HG02884 (cell line): Measurements from ENCODE around the gene ACSS2.

Experiments used
- ATAC-seq: cut with Tn5 transposase; IDR thresholded peaks from one replicate; pipeline ENCODE4 v1.9.1; 2021; ENCODE audit warnings: mild to moderate bottlenecking, moderate library complexity; ENCODE audit not compliant: unreplicated experiment

The ACSS2 gene

DNA sequence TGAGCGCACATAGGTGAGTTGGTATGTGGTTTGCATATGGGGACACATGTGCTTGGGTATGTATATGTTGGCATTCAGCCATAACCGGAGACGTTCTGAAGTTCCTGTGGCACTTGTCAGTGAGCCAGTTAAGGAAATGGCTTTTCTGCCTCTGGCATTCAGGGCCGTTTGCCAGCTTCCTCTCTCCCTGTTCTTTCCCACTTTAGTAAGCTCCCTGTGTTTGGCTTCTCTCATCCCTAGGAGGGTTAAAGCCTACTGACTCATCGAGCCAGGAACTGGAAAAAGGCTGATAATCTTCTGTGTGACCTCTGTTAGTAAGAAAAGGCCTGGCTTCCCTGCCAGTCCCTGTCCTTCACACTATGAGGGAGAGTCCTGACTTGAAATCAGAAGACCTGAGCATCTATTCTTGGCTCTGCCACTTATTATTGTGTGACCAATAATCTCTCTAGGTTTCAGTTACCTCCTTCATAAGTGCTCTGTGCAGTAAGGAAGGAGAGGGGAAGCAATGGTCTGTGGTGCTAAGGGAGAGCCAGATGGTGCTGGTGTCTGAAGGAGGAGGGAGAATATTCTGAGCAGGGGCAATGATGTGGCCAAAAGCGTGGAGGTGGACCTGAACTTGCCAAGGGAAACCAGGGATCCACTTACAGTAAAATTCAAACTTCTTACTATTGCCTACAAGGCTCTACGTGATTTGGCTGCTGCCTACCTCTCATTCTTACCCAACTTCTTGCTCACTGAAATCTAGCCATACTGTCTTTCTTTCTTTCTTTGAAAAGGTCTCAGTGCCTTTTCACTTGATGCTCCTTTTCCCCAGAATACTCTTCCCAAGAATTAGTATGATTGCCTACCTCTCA, 31.4 kb downstream of the ACSS2 start:
- no peak for ATAC-seq

DNA sequence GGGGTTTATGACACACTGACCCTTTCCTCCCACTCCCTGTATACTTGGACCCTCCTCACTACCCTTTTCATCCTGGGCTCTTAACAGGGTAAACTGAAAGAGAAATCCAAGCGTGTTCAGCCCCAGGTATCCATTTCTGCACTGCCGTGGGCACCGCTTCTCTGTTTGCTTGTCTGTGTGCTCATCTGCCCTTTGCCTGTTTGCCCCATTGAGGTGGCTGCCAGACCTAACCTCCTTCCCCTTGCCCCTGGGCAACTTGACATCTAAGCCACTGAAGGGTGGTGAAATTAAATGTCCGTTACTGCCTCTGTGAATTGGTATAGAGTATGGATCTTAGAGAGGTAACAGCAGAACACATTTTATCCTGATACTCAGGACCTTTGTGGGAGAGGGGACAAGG, 38.7 kb downstream of the ACSS2 start:
- ATAC-seq, result no peak

DNA sequence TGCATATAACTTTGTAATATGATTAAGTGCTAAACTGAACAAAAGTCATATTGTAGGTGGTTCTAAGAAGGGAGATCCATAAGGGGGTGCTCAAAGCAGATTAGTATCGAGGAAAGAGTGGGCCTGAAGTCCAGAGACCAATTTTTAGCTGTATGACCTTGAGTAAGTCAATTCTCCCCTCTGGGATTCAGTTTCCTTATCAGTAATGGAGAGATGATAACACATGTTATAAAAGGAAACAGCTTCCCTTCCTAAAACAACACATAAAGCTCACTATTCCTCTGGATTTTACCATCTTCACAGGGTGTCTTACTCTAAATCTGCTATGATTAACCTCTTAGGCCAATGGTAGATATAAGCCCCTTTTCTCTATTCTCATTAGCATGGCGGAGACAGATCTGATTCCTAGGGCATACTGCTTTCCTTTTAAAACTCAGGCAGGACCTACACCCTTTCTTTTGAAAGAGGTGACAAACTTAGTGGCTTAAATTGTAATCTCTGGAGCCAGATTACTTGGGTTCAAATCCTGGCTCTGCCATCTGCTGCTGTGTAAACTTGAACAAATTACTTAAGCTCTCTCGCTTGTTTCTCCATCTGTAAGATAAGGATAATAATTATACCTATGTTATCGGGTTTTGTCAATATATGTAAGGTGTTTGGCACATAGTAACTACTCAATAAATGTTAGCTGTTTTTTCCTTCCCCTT, 39.5 kb downstream of the ACSS2 start:
- no peak for ATAC-seq

DNA sequence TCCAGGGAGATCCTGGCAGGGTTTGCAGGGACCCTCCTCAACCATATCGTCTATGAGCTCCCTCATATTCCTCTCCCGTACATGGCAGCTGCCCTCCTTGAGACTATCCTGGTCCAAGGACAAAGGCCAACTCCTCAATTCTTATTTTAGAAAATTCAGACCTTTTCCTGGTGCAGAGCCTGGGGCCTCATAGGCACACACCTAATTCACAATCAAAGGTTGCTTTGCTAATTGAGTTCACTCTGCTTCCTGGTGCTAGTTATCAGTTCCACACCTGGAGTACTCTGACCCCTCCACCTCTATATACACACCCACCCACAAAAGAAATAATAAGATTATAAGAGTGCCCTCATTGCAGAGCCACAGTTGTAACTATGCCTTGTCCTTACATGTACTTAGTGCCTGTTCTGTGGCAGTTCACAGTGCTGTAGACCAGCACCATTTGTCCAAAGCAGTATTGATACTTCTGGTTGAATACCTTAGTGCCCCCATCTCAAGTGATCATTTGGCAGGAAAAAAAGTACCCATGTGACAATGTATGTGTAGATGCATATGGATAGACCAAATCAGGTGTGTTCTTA, 40.5 kb downstream of the ACSS2 start:
- no peak for ATAC-seq

DNA sequence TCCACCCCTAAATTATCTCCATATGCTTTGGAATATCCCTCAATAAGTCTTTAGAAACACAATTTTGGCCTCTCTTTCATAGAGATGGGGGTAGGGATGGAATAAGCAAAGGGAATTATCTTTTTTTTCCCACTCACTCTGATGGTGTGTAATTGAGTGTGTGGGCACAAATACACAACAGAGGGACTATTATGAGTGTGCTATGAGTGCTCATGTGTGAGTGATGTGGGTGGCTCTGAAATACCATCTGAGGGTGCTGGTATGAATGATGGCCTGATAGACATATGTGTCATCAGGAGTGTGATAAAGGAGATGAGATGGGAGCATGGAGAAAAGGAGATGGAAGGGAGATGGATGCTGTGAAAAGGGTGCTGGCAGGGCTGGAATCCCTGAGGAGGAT, 43.6 kb downstream of the ACSS2 start:
- ATAC-seq, result no peak

DNA sequence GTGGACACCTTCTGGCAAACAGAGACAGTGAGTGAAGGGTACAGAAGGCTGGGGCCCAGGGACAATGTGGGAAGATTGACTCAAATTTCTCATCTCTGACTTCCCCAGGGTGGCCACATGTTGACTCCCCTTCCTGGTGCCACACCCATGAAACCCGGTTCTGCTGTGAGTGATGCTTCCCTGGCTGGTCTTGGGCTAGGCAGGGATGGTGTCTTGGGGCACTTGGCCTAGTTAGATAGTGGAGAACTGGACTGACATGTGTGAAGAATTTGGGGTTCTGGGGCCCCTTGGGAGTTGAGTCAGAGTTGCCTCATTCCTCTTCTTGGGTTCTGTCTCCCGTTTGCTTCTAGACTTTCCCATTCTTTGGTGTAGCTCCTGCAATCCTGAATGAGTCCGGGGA, 45.0 kb downstream of the ACSS2 start:
- no peak for ATAC-seq

DNA sequence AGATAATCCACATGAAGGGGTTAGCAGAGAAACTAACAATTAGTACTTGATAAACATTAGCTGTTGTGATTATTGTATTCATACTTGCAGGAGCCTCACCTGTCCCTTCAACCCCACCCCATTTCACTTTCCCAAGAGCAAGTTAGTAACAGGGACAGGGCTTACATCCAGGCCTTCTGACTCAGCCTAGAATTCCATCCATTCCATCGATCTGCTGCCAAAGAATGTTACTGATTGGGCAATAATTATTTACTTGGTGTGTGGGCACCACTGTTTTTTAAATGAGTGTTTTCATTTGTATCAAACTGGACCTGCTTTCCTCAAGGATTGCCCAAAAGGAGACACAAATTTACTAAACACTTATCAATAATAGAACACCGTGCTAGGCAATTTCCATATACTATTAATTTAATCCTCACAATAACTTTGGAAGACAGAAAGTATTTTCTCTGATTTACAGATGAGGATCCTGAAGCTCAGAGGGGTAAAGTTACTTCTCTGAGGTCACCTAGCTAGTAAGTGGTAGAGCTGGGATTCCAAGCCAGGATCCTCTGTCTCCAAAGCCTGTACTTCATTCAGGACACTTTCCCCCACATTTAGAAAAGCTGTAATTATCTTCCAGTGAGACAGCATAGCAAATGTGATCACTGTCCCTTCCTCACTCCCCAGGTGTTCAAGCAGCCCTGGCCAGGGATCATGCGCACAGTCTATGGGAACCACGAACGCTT, 46.4 kb downstream of the ACSS2 start:
- ATAC-seq, result no peak

DNA sequence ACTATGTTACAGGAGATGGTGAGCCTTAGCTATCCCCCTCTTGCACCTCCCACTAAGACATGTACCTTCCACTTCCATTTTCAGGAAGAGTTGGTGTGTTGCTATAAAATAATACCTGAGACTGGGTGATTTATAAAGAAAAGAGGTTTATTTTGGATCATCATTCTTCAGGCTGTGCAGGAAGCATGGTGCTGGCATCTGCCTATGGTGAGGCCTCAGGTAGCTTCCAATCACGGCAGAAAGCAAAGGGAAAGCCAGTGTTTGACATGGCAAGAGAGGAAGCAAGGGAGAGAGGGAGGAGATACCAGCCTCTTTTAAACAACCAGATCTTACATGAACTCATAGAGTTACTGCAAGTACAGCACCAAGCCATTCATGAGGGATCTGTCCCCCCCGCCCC, 47.0 kb downstream of the ACSS2 start:
- no peak for ATAC-seq

DNA sequence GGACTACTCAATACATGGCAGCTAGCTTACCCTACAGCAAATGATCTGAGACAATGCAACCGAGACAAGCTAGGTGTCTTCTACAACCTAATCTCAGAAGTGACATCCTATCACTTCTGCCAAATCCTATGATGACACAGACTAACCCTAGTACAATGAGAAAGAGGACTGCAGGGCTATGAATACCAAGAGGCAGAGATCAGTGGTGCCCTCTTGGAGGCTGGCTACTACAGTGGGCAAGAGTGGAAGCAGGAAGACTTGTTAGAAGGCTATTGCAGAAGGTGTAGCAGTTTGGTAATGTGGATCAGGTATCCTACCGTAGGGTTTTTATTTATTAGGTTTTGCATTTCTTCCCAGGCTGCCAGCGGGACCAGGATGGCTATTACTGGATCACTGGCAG, 48.9 kb downstream of the ACSS2 start:
- no peak for ATAC-seq

DNA sequence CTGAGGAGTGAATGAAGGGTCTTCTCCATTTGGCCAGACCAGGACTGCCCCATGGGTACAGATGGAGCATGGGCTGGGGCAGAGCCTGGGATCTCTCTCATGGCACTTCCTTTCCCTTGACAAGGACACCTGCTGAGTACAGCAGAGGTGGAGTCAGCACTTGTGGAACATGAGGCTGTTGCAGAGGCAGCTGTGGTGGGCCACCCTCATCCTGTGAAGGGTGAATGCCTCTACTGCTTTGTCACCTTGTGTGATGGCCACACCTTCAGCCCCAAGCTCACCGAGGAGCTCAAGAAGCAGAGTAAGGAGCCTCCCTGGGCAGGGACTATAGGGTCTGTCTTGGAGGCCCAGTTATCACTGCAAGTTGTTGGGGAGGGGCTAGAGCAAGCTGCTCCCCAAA, 49.6 kb downstream of the ACSS2 start:
- no peak for ATAC-seq

DNA sequence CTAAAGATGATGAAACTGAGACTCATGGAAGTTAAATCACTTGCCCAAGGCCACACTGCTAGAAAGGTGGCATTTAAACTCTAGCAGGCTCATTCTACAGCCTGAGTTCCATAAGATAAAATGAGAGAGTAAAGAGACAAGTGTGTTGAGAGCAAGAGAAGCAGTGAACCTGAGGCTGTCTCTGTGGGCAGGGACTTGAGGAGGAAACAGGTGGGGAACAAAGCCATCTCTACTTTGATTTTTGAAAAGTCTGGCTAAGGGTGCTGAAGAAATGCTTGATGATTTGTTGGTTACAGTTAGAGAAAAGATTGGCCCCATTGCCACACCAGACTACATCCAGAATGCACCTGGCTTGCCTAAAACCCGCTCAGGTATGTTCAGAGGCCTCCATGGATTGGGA, 50.2 kb downstream of the ACSS2 start:
- no peak for ATAC-seq

DNA sequence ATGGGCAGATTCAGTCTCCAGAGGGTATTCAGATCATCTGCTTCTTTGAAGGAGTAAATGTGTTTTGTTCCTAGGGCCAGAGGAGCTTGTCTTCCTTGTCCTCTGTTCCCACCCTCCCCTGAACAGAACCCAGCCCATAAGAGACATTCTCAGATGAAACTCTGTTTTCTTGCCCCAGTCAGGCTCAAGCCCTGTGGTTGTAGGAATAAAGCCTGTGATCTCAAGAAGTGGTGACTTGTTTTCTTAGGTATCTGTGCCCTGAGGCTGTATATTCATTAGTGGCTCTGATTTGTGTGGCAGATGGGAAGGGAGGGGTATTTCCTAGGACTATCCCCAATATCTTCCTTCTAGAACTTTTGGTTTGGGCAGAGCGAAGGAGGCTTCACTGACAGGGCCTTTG, 51.3 kb downstream of the ACSS2 start:
- ATAC-seq, result no peak

DNA sequence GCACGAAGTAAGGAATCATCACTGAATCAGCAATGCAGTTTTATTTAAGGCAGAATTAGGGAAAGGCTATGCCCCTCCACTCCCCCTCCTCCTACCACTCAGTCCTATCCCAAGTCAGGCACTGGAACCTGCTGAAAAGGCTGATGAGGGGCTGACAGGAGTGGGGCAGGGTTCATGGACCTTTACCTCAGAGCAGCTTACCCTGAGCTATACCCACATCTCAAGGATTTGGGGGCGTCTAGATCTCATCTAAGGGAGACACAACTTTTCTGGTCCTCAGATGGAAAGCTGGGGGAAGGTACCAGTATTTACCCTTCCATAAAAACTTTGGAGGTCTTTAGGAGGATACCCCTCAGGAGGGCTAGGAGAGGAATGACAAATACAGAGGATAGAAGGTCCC, 52.0 kb downstream of the ACSS2 start:
- no peak for ATAC-seq

DNA sequence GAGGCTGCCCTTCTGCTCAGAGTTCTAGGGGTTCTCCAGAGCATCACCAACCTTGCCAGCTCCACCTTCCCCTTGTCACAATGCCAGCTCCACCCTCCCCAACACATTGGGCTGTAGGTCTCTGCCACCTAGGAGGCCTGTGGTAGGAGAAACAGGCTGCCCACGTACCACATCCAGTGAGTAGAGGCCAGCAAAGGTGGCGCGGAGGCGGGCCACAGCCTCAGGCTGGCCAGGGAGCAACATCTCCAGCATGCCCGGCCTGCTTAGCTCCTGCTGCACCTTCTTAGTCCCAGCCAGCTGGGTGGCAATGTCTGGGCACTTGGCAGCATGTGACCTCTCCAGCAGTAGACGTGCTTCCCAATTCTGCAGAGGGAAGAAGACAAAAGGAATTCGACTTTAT, 55.4 kb downstream of the ACSS2 start:
- no peak for ATAC-seq

DNA sequence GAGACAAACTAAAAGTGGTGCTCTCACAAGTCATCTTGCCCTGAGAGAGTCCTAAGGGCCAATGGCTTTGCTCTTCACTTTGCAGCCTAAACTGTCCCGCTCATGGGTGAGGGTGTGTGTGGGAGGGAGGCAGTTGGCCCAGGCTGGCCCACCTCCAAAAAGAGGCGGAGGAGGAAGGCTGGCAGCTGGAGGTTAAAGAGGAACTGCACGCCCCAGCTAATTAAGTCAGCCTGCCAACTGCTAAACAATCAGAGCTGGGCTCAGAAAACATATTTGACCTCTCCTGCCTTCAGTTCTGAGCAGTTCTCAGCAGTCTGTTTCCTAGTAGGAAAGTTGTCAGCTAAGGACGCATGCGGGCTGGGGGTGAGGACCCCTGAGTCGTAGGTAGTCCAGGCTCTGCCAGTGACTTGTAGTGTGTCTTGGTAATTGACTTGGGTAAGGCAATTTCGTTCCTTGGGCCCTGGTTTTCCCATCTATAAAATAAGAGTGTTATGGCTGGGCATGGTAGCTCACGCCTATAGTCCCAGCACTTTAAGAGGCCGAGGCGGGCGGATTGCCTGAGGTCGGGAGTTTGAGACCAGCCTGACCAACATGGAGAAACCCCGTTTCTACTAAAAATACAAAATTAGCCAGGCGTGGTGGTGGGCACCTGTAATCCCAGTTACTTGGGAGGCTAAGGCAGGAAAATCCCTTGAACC, 62.2 kb downstream of the ACSS2 start:
- ATAC-seq, result no peak

DNA sequence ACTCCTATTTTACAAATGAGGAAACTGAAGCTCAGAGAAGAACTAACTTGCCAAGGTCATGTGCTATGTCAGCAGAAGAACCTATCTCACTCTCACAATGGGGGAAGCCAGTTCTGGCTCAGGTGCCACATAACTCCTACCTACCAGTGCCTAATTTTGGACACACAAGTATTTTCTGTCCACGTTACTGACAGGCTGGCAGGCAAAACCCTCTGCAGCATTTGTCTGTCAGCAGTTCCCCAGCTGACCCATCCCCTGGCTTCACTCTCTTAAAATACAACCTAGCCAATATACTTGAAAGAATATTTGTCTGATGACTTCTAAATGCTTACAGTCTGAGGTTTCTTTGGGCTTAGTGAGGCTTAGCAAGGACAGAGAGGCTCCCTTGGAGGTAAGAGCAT, 63.7 kb downstream of the ACSS2 start:
- no peak for ATAC-seq

DNA sequence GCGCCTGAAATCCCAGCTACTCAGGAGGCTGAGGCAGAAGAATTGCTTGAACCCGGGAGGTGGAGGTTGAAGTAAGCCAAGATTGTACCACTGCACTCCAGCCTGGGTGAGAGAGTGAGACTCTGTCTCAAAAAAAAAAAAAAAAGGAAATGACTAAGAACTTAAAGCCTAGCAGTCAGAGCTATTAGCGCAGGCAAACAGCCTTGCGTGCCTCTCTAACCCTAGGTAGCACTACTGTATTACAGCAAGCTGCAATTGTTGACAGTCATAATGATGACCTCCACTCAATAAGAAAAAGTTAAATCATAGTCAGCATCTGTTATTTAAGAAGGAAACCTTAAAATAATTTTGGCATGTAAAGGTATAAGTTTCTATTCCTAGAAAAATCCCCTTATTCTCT, 64.8 kb downstream of the ACSS2 start:
- ATAC-seq, result no peak

DNA sequence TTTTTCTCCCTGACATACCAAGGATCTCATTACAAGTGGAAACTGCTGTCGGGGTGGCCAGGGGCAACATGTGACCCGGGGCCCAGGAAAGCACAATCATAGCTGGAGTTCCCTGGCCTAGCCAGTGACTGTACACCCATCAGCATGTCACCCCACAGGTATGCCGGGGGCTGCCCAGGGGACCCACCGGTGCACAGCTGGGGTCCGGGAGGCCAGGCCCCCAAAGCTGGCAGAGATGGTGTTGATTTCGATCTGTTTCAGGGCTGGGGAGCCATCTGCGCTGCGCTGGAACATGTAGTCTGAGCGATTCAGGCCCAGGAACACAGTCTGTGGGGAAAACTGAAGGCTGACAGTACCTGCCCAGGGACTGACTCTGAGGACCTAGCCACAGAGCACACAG, 65.9 kb downstream of the ACSS2 start:
- no peak for ATAC-seq

DNA sequence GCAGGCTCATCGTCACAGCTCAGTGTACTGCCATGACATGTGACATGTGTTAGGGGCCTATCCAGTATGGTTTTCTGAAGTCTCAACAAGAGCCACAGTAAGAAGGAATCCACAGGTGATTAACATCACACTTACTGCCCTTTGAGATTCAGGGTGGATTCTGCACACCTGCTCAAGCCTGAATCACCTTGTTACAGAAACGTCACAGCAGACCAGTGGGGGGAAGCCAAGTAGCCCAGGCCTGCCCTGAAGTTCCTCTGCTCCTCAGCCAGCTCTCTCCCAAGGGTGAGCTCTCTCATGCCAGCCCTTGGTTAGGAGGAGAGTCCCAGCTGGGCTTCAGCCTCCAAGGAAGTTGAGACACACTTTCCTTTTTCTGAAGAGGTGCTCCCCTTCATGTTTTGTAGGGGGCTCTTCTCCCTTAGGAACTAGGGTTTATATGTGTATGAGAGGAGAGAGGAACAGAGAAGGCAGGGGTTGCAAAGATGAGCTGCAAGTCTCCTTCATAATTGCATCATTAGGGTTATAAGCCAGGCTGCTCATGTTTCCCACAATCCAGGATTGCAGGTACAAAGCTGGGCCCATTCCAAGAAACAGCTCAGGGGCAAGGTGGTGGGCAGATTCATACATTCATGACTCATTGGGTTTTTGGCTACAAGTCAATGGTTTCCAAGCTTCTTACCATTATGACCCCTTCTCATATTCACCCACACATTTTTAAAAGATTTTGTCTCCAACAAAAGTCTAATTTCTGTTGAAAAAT, 67.6 kb downstream of the ACSS2 start:
- no peak for ATAC-seq
